ENCODE measurements around the gene RDX.
"Not testable (repeated sequence)": the region's sequence is repeated elsewhere in the genome, so short reads cannot be mapped to it uniquely, and the experiment has no call there.

RDX gene

GRCh38 chr11:110289472-110289871 lies 6.9 kb downstream of the RDX start:
- no peak for DNase-seq (ENCODE audit: extremely low spot score)
- TF ChIP-seq, protein P1, sequence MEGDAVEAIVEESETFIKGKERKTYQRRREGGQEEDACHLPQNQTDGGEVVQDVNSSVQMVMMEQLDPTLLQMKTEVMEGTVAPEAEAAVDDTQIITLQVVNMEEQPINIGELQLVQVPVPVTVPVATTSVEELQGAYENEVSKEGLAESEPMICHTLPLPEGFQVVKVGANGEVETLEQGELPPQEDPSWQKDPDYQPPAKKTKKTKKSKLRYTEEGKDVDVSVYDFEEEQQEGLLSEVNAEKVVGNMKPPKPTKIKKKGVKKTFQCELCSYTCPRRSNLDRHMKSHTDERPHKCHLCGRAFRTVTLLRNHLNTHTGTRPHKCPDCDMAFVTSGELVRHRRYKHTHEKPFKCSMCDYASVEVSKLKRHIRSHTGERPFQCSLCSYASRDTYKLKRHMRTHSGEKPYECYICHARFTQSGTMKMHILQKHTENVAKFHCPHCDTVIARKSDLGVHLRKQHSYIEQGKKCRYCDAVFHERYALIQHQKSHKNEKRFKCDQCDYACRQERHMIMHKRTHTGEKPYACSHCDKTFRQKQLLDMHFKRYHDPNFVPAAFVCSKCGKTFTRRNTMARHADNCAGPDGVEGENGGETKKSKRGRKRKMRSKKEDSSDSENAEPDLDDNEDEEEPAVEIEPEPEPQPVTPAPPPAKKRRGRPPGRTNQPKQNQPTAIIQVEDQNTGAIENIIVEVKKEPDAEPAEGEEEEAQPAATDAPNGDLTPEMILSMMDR (IDR thresholded peaks at IDR 0.05; ENCODE audit: control extremely low read depth, extremely low read depth, low read depth, missing control alignments), result no peak
- CTCF ChIA-PET, result interaction anchor here (0.7 to 1.3 kb wide), 3 partner anchors 9 to 88 kb away, joined by 3 read pairs; no protein-coding TSS in a partner anchor
- POLR2A ChIA-PET, result interaction anchor here (1.1 kb wide), 1 partner anchor 49 kb away, joined by 3 read pairs; no protein-coding TSS in a partner anchor

GRCh38 chr11:110287537-110287936 lies 8.9 kb downstream of the RDX start:
- DNase-seq (ENCODE audit: extremely low spot score), result no peak
- TF ChIP-seq, protein P1 (IDR thresholded peaks at IDR 0.05; ENCODE audit: control extremely low read depth, extremely low read depth, low read depth, missing control alignments), result no peak
- POLR2A ChIA-PET, result interaction anchor here (0.6 kb wide), 1 partner anchor 160 kb away, joined by 3 read pairs; no protein-coding TSS in a partner anchor
- CTCF ChIA-PET, result interaction anchor here (0.7 to 1.6 kb wide), 8 partner anchors 9 to 178 kb away, joined by 3 to 6 read pairs (median 3); partner anchors contain the start of gene RDX

- no peak for DNase-seq (ENCODE audit: extremely low spot score)
- ChIA-PET POLR2A (no interaction called here), CTCF (interaction anchor here (0.7 to 1.4 kb wide), 4 partner anchors 12 to 91 kb away, joined by 3 read pairs; no protein-coding TSS in a partner anchor)
- TF ChIP-seq, protein P1 (IDR thresholded peaks at IDR 0.05; ENCODE audit: control extremely low read depth, extremely low read depth, low read depth, missing control alignments), result no peak
Observed at GRCh38 chr11:110286298-110287040, 9.9 kb downstream of the RDX start.

DNA sequence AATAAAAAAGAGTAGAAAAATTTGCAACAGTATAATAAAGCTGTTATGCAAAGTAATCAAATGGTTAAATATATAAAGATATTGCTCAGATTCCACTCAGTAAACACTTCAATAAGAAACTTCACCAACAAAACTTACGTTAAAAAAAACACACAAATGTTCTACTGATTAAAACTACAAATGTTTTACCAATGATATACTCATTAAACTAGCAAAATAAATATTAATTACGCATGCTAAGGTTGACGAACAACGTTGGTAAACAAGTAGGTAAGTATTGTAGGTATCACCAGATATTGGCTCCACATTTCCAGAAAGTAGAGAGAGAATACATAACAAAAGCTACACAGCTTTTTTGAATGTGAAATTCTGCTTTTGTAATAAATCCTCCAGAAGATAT lies 12.6 kb downstream of the RDX start:
- POLR2A ChIA-PET, result no interaction called here
- CTCF ChIA-PET, result interaction anchor here (1.2 kb wide), 1 partner anchor 10 kb away, joined by 3 read pairs; no protein-coding TSS in a partner anchor
- DNase-seq (ENCODE audit: extremely low spot score), result no peak
- TF ChIP-seq, protein P1 (IDR thresholded peaks at IDR 0.05; ENCODE audit: control extremely low read depth, extremely low read depth, low read depth, missing control alignments), result no peak

- ChIA-PET CTCF (interaction anchor here (0.8 to 1.5 kb wide), 3 partner anchors 8 to 97 kb away, joined by 3 to 4 read pairs (median 3); no protein-coding TSS in a partner anchor), POLR2A (interaction anchor here (1.1 kb wide), 1 partner anchor 52 kb away, joined by 3 read pairs; no protein-coding TSS in a partner anchor)
- not testable (repeated sequence) for DNase-seq (ENCODE audit: extremely low spot score)
Observed at GRCh38 chr11:110280595-110280994, 15.8 kb downstream of the RDX start.

DNA sequence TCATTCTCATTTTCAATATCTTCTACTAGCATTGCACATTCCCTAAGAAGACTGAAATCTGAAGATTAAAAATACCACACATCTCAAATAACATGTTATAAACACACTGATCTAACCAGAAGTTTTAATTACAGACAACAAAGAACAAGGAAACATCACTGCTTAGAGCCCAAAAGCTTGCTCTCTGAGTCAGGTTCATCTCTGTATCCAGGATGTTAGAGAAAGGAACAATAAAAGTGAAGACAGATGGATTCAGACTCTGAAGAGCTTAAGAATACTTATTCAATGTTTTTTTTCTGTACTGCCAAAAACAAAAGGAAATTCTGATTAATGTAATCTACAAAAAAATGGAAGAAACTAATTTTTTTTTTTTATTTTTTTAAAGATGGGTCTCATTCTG lies 16.5 kb downstream of the RDX start:
- ChIA-PET CTCF (interaction anchor here (0.8 kb wide), 2 partner anchors 9 to 31 kb away, joined by 3 read pairs; no protein-coding TSS in a partner anchor), POLR2A (interaction anchor here (0.6 to 1.1 kb wide), 2 partner anchors 52 to 74 kb away, joined by 3 read pairs; no protein-coding TSS in a partner anchor)
- TF ChIP-seq, protein P1 (IDR thresholded peaks at IDR 0.05; ENCODE audit: control extremely low read depth, extremely low read depth, low read depth, missing control alignments), result no peak

GRCh38 chr11:110272919-110273318 lies 23.5 kb downstream of the RDX start:
- DNase-seq (ENCODE audit: extremely low spot score), result no peak
- ChIA-PET CTCF (interaction anchor here (0.8 to 2.1 kb wide), 6 partner anchors 9 to 162 kb away, joined by 3 to 5 read pairs (median 3); no protein-coding TSS in a partner anchor), POLR2A (no interaction called here)
- TF ChIP-seq, protein P1 (IDR thresholded peaks at IDR 0.05; ENCODE audit: control extremely low read depth, extremely low read depth, low read depth, missing control alignments), result no peak

More for the DNA sequence above, 16.5 kb downstream of the RDX start:
- no peak for DNase-seq (ENCODE audit: extremely low spot score)
